HL-60 (cell line): Measurements from ENCODE around the gene WDFY4.

Experiments
- DNase-seq, 2 experiments: peaks; one replicate each; pipeline ENCODE4 v3.0.0-alpha.2; 2010 to 2020; ENCODE audit warnings: low read depth in 1 of 2, low spot score in 1 of 2
- H3K27ac ChIP-seq: fragments of 250-450 bp; sonication (Bioruptor Pico); replicated peaks from 2 replicates; pipeline ENCODE4 v1.5.1; 2020; ENCODE audit warnings: mild to moderate bottlenecking, moderate library complexity
- H3K27me3 ChIP-seq: fragments of 250-450 bp; sonication (Bioruptor Pico); 2 replicates; pipeline ENCODE4 v1.5.1; 2021; ENCODE audit warnings: mild to moderate bottlenecking, moderate library complexity; ENCODE audit not compliant: insufficient read depth, poor library complexity, severe bottlenecking
- H3K4me3 ChIP-seq: replicated peaks from 2 replicates; pipeline ENCODE4 v1.5.1; 2011; ENCODE audit warnings: mild to moderate bottlenecking, control low read depth, low read length; ENCODE audit not compliant: insufficient read depth
- CTCF ChIP-seq: IDR thresholded peaks from one replicate; pipeline ENCODE4 v1.5.1; 2011; ENCODE audit warnings: low read length, control low read depth, inconsistent platforms; ENCODE audit not compliant: insufficient read depth
- GABPA ChIP-seq: IDR thresholded peaks from 2 replicates; pipeline ENCODE4 v1.6.1; 2012; ENCODE audit warnings: low read depth
- POLR2AphosphoS5 ChIP-seq: IDR thresholded peaks from 2 replicates; pipeline ENCODE4 v1.6.1; 2012; ENCODE audit warnings: low read depth
- REST ChIP-seq: IDR thresholded peaks from 2 replicates; pipeline ENCODE4 v1.6.1; 2012; ENCODE audit warnings: low read depth; ENCODE audit not compliant: insufficient replicate concordance
- SPI1 ChIP-seq: IDR thresholded peaks from 2 replicates; pipeline ENCODE4 v1.6.1; 2012; ENCODE audit warnings: low read depth, mild to moderate bottlenecking, borderline replicate concordance

Gene WDFY4

GRCh38 chr10:48896756-48897440, 212.2 kb downstream of the WDFY4 start:
- DNase-seq, result no peak
- no peaks in the 10 kb centered on the region for H3K27me3 ChIP-seq
- no peak for TF ChIP-seq CTCF

GRCh38 chr10:48897441-48897790, 212.7 kb downstream of the WDFY4 start:
- Histone ChIP-seq H3K27ac (no peak overlapping the region), H3K27me3 (no peaks in the 10 kb centered on the region), H3K4me3 (no peak overlapping the region)
- TF ChIP-seq CTCF (no peak), SPI1 (no peak), GABPA (no peak), REST (no peak), POLR2AphosphoS5 (no peak)
- no peak for DNase-seq

More at GRCh38 chr10:48896756-48897440, 212.2 kb downstream of the WDFY4 start:
- H3K4me3 ChIP-seq, result no peak overlapping the region
- no peak overlapping the region for H3K27ac ChIP-seq

GRCh38 chr10:48898426-48898825, 213.8 kb downstream of the WDFY4 start:
- TF ChIP-seq SPI1 (no peak), REST (no peak), POLR2AphosphoS5 (no peak), CTCF (no peak), GABPA (no peak)
- no peaks in the 10 kb centered on the region for H3K27me3 ChIP-seq
- no peak for DNase-seq
- H3K27ac ChIP-seq, result no peak overlapping the region
- no peak overlapping the region for H3K4me3 ChIP-seq

GRCh38 chr10:48899781-48900180, 215.1 kb downstream of the WDFY4 start:
- no peaks in the 10 kb centered on the region for H3K27me3 ChIP-seq
- no peak for DNase-seq
- H3K27ac ChIP-seq, result no peak overlapping the region
- no peak overlapping the region for H3K4me3 ChIP-seq
- no peak for TF ChIP-seq POLR2AphosphoS5
